Activated CD4-positive, CD25-positive, alpha-beta regulatory T cell (primary cell): ENCODE data around the gene NXN.
"Not testable (repeated sequence)": the region's sequence is repeated elsewhere in the genome, so short reads cannot be mapped to it uniquely, and the experiment has no call there.

Source experiments
- DNase-seq, 4 experiments: peaks; one replicate each; lab custom pipeline; 2025; lab: John Stamatoyannopoulos, UW

Gene NXN

GRCh38 chr17:800446-801242 is 178.9 kb downstream of the NXN start:
- no peak for DNase-seq

DNA sequence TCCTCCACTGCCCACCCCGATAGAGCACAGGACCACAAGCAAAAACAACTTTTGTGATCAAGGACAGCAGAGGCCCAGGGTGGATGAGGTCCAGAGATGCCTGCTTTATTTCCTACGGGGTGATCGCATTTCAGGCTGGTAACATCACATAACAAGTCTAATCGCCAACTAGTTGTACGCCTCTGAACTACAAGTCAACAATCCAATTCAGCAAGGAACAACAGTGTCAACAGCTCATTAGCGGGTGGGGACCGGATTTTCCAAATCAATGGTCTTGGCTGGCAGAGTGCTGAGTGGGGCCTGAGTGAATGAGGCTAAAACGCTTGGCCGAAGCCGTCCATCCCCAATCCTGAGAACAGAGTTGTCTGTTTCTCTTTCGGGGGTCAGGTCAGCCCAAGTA is 180.3 kb downstream of the NXN start:
- no peak for DNase-seq

DNA sequence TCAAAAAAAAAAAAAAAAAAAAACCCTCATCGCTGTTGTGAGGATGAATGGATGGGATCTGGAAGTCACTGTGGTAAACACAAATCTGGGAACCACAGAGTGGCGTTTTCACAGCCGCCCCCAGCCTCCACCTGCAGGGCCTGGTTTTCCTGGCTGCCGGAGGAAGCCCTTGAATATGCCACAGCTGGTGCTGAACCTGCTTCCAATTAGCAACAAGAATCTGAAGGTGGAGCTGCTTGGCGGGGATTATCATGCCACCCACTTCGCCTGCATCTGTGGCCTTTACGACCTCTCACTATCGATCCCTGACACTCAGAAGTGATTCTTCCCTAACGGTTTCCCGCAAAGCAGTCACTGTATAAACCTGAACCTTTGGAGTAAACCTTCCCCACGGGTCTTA is 181.3 kb downstream of the NXN start:
- DNase-seq: no peak

DNA sequence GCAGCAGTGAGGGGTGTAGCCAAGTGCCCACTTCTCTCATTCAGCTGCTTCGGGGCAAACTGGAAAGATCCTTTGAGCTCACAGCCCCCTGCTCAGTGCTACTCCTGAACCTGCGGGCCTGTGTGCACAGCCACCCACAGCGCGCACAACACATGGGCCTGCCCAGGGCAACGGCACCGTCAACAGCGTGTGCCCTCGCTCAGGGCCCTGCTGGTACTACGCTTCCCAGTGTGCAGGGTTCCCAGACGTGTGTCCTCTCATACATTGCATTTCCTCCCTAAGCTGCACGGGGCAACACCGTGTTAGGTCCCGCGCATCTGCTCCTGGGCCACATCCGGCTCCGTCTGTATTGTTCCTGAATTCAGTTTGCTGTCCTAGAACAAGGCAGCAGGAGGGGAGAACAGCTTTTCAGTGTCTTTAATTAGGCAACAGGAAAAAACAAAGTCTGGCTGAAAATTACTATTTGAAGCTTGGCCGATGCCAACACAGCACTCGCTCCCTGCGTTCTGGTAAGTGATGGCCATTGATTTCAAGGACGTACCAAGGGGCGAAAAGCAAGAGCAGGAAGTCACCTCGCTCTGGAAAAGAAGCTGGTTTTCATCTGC is 182.2 kb downstream of the NXN start:
- DNase-seq: no peak

DNA sequence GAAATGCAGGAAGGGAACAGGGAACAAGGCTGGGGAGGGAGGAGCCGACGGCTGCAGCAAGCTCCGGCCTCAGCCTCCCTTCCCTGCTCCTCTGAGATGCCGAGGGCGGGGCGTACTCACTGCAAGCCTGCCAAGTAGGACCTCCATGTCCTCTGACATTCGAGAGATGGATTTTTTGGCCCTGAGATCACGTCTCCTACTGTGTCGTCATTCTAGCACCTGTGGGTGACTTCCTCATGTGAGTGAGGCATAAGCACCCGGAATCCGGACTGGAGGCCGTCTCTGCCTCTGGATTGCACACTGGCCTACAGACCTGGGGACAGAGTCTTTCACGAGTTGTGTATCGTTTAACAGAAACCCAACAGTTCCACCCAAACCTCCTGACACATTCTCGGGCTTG is 183.0 kb downstream of the NXN start:
- no peak for DNase-seq

GRCh38 chr17:795721-796120 is 183.9 kb downstream of the NXN start:
- DNase-seq: no peak

- no peak for DNase-seq
Observed at GRCh38 chr17:795276-795675, 184.3 kb downstream of the NXN start.

DNA sequence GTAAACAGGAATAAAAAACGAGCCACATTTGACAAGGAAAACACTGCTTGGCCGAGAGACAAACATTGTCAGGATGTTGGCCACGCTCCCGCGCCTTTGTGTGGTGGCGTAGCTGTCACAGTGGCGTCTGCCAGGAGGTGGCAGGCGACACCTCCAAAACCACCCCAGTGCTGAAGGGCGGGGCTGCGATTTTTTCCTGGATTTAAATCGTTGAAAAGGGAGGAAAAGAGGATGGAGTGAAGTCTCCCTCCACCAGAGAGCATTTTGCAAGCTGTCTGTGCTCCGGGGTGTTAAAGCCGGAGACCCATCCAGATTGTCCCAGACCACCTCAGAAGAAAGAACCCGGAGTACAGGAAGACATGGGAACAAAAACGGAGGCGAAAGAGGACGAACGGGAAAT is 184.7 kb downstream of the NXN start:
- DNase-seq: peak in 1 of 4 experiments; percentile 7

DNA sequence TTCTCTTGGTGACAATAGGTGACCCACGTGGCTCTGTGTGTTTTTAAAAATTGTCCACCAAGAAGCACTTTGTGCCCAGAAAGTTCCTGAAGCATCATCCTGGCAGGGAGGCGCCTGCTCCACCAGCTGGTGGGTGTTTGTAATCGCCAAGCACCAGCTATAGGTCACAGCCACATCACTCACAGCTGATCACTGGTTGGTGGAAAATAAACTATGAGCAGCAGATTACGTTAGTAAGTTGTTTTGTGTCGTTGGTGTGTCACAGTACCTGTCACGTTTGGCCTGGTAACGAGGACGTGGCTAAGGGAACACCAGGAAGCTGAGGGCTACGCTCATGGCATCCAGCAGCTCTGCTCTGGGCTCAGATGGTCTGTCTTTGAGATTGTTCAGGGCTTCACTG is 187.3 kb downstream of the NXN start:
- no peak for DNase-seq

DNA sequence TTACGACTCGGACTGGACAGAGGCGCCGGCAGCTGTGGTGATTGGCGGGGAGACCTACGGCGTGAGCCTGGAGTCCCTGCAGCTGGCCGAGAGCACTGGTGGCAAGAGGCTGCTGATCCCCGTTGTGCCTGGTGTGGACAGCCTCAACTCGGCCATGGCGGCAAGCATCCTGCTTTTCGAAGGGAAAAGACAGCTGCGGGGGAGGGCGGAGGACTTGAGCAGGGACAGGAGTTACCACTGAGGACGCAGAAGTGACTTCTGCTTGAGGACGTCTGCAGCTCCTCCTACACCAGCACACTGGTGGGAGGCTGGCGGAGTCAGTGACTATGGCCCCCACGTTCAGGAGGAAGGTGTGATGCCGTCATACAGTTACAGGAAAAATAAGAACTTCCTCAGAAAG is 187.7 kb downstream of the NXN start:
- no peak for DNase-seq

DNA sequence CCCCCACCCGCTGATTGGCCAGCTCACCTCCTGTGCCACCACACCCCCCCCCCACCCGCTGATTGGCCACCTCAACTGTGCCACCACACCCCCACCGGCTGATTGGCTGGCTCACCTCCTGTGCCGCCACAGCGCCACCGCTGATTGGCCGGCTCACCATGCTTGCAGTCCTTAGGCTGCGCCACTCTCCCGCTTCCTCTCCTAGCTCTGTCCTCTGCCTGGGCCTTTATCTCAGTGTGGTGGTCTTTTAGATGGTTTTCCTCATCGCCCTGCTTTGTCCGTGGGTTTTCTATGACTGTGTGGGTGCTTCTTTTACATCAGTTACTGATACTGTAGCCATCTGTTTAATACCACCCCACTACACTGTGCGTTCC is 188.7 kb downstream of the NXN start:
- not testable (repeated sequence) for DNase-seq

DNA sequence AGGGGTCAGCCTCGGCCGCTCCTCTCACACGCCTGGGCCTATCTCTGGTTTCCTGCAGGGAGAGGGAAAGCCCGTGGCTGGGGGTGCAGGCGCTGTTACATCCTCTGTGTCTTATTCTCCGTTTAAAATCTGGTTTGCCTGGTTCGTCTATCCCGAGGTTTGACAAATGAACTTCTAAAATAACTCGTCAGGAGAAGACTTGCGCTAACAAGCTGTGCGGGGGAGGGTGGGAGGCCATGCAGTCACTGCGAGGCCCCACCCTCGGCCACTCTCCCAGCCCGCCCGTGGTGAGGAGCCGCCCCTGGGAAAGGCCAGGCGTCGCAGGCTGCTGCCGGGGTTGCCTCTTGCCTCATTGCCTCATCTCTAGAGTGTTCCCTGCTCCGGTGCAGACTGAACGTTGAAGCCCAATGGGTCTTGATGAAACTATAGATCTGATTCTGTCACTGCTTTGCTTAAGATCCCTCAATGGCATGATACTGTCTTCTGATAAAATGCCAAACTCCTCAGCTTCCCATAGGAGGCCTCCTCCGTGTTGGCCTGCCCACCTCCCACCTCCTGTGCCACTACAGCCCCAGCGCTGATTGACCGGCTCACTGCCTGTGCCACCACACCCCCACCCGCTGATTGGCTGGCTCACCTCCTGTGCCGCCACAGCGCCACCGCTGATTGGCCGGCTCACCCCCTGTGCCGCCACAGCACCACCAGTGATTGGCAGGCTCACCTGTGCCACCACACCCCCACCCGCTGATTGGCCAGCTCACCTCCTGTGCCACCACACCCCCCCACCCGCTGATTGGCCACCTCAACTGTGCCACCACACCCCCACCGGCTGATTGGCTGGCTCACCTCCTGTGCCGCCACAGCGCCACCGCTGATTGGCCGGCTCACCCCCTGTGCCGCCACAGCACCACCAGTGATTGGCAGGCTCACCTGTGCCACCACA is 189.4 kb downstream of the NXN start:
- not testable (repeated sequence) for DNase-seq

DNA sequence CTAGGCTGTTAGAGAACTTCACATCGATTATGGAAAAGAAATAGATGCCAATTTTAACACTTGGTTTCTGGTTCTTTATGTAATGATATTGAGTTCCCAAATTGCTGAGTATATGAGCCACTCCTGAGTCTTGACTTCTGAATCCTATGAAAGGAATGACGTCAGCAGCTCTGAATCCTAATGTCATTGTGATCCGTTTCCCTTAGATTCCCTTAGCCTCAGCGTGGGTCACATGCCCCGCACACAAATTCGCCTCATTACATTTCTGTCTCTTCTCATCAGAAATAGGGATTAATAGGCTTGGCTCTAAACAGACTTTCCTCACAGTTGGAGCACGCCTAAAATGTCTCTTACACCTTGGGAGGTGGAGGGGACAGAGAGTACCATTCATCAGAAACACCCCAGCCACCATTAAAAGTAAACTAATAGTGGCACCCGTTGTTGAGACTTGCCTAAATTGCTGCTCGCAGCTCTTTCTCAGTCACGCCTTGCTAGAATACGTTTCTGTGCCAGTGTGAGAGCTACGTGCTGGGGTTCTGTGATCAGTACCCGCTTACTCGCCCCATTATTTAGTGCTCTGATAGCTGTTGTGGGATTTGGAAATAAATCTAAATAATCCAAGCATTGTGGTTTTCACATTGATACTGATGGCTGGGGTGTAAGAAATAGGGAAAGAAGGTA is 190.3 kb downstream of the NXN start:
- no peak for DNase-seq

DNA sequence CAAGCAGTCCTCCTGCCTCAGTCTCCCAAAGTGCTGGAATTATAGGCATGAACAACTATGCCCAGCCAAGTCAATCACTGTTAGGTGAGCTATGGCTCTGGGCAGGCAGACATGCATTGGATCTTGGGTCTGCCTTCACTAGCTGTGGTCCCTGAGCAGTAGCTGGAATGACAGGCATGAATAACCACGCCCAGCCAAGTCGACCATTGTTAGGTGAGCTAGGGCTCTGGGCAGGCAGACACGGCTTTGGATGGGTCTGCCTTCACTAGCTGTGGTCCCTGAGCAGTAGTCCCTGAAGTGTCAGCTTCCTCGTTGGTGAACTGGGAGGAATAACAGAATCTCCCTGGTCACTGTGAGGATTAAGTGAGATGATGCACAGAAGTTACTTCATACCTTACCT is 191.0 kb downstream of the NXN start:
- DNase-seq: no peak

DNA sequence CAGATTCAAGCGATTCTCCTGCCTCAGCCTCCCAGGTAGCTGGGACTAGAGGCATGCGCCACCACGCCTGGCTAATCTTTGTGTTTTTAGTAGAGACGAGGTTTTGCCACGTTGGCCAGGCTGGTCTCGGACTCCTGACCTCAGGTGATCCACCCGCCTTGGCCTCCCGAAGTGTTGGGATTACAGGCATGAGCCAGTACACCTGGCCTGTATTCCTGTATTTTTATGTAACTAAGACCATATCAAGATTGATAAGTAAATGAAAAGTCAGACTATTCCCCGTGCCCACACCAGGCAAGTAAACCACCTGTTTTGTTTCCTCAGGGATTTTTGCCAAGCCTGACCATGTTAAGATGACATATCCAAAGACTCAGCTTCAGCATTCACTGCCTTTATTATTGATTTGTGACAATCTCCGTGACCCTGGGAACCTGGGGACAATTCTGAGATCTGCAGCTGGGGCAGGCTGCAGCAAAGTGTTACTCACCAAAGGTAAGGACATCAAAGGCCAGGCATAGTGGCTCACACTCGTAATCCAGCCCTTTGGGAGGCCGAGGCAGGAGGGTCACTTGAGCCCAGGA is 191.8 kb downstream of the NXN start:
- no peak for DNase-seq

GRCh38 chr17:785901-786300 is 193.7 kb downstream of the NXN start:
- not testable (repeated sequence) for DNase-seq

GRCh38 chr17:784143-784542 is 195.4 kb downstream of the NXN start:
- no peak for DNase-seq

GRCh38 chr17:781805-782731 is 197.5 kb downstream of the NXN start, which contains the start of the genes GLOD4 and MRM3:
GLOD4 (minus strand) TSS chr17:782280; CDS start chr17:782255, 25 bp downstream.
MRM3 (plus strand) TSS chr17:782353; CDS start chr17:782379, 26 bp downstream.
- DNase-seq: peak; percentile 89 to 95 (median 93)

GRCh38 chr17:778096-778495 is 201.5 kb downstream of the NXN start:
- no peak for DNase-seq

- no peak for DNase-seq
Observed at GRCh38 chr17:774313-774584, 205.3 kb downstream of the NXN start.
